IPS DF 4.7 (cell line): ENCODE data around the gene TCF7L1.

Experiments
- DNase-seq: peaks from one replicate; pipeline ENCODE4 v3.0.0-alpha.2; 2013; ENCODE audit warnings: low spot score; ENCODE audit errors: extremely low read depth

Gene TCF7L1

DNA sequence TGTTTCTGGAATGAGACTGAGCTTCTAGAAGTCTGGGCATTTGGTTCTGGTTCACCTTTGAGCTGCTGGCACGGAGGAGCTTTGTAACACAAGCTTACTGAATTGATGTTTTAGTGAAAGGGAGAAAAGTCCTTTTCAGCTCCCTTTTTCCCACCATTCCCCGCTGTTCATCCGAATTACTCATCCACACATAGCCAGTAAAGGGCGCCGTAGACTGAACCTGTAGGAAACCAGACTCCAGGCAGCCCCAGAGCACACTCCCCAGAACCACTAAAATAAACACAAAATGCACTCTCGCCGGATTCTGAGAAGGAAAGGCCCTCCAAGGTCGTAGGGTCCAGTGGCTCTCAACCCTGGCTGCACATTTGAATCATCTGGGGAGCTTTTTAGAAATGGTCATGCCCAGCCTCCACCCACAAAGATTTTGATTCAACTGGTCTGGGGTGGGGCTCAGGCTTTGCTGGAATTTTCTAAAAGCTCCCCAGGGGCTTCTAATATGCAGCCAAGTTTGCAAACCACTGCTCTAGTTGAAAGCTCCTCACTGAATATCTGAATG lies 29.6 kb downstream of the TCF7L1 start:
- no peak for DNase-seq

GRCh38 chr2:85163675-85164074 lies 30.5 kb downstream of the TCF7L1 start:
- no peak for DNase-seq

- no peak for DNase-seq
These were observed 31.0 kb downstream of the TCF7L1 start for GRCh38 chr2:85164145-85164569.

- DNase-seq: no peak
These were observed 32.0 kb downstream of the TCF7L1 start for GRCh38 chr2:85165088-85165690.

DNA sequence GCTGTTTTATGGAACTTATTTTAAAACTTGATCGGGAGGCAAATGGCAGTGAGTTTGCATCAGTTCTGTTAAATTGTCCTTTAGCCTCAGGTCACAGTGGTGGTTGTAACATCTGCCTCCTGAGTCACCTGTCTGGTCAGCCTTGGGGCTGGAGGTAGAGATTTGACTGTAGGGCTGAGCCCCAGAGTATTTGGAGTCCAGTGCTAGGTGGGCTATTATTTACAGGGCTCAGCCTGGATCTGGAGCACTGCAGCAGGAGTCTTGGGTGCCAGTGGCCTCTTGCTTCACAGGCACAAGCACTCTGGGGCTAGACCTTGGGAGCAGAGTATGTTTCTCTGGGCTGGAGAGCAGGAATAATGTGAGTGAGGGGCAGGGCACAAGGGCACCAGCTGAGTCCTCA lies 32.8 kb downstream of the TCF7L1 start:
- DNase-seq: no peak

DNA sequence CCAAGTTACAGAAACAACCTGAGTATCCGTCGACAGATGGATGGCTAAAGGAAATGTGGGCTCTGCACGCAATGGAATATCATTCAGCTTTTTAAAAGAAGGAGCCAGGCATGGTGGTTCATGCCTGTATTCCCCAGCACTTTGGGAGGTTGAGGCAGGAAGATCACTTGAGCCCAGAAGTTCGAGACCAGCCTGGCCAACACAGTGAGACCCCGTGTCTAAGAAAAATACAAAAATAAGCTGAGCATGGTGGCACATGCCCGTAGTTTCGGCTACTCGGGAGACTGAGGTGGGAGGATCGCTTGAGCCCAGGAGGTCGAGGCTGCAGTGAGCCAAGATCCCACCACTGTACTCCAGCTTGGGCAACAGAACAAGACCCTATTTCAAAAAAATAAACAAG lies 34.3 kb downstream of the TCF7L1 start:
- no peak for DNase-seq

- no peak for DNase-seq
These were observed 35.8 kb downstream of the TCF7L1 start for GRCh38 chr2:85168942-85169341.

GRCh38 chr2:85169581-85169980 lies 36.4 kb downstream of the TCF7L1 start:
- DNase-seq: no peak

GRCh38 chr2:85170938-85171475 lies 37.8 kb downstream of the TCF7L1 start:
- no peak for DNase-seq

DNA sequence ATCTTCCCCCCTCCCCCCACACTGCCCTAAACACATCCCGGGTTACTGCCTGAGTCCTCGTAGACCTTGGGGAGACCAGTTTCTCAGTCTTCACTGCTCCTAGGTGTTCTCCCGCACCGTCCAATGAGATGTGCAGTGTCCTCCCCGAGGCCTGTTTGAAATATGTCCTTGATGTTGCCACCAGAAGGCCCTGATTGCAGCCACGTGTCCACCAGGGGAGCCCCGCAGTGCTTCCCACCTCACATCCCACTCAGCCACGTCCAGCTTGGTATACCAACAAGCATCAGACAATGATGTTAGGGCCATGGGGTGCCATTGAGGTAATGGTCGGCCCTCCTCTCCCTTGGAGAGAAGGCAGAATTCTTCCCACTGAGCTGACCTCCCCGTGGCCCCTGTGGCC lies 38.7 kb downstream of the TCF7L1 start:
- no peak for DNase-seq

DNA sequence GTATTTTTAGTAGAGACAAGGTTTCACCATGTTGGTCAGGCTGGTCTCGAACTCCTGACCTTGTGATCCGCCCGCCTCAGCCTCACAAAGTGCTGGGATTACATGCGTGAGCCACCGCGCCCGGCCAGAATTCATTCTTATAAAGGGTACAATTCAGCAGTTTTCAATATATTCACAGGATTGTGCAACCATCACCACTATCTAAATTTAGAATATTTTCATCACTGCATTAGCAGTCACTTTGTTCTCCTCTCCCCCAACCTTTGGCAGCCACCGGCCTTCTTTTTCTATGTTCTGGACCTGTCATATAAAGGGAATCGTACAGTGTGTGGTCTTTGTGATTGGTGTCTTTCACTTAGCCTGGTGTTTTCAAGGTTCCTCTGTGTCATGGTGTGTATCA lies 40.7 kb downstream of the TCF7L1 start:
- DNase-seq: no peak

GRCh38 chr2:85174943-85175342 lies 41.8 kb downstream of the TCF7L1 start:
- DNase-seq: no peak

DNA sequence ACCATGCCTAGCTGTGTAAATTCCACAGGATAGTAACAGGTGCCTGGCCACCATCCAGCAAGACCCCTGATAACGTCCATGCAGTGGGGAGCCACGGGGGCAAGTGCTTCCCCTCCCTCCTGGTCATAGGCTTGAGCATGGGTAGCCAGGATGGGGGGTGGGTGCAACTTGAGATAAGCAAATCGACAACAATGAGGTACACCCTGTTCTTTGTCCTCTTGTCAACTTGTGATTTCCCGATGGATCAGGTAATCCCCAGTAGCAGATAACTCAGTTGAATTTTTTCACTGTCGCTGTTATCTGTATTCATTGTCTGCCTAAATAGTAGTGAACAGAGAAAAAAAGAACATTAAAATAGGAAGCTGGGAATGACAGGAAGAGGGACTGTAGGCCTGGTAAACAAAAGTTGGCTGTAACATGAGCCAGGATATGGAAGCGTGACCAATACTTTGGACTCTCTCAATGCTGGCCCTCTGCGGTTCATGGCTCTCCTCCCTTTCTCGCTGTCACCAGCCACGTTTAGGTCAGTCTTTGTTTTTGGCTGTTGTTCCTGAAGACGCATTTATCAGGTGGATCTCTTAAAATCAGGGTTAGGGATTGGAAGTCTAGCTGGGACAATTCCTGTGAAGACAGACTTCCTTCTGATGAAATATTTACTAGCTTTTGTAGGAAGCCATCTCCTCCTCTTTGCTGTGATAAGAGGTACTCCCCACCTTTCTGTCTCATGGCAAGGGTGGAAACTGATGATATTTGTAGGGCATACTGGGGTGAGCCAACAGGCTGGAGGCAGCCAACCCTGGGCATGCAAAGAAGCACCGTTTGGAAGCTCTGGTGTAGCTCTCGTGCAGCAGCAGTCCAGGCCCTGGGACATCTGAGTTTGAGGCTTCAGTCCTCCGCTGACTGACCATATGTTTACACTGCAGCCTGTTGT lies 42.4 kb downstream of the TCF7L1 start:
- no peak for DNase-seq

- no peak for DNase-seq
These were observed 44.0 kb downstream of the TCF7L1 start for GRCh38 chr2:85177031-85177824.

GRCh38 chr2:85178154-85178553 lies 45.0 kb downstream of the TCF7L1 start:
- no peak for DNase-seq

GRCh38 chr2:85178980-85179411 lies 45.8 kb downstream of the TCF7L1 start:
- DNase-seq: no peak

GRCh38 chr2:85179541-85179940 lies 46.3 kb downstream of the TCF7L1 start:
- no peak for DNase-seq

DNA sequence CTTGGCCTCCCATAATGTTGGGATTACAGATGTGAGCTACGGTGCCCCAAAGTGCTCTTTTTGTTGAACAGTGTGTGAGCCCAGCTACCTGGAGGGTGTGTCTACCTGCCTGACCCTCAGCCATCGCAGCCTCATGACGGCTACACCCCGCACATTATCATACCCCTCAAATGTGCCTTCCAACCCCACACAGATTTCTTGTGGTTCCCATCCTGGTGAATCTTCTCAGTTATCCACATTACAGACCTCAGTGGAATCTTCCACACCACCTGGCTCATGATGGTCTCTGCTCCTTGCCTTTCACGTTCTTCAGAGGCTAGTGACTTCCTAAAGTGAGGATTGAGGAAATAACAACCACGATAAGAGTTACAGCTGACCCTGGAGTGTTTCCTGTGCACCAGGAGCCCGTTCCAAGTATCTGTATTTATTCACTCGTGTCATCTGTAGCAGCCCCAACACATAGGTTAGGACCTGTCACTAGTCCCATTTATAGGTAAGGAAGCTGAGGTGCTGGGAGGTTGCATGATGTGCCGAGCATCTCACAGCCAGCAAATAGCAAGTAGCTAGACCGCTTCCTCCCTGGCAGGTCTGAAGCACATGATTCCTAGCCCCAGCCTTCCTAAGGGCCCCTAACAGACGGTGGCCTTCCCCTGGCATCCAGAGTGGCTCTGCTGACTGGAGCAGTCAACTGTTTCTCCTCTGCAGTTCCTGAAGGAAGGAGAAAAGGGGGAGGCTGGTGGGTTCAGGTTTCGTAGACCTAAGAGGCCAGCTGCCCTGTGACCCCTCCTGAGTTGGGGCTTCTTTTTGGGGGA lies 47.3 kb downstream of the TCF7L1 start:
- DNase-seq: no peak

DNA sequence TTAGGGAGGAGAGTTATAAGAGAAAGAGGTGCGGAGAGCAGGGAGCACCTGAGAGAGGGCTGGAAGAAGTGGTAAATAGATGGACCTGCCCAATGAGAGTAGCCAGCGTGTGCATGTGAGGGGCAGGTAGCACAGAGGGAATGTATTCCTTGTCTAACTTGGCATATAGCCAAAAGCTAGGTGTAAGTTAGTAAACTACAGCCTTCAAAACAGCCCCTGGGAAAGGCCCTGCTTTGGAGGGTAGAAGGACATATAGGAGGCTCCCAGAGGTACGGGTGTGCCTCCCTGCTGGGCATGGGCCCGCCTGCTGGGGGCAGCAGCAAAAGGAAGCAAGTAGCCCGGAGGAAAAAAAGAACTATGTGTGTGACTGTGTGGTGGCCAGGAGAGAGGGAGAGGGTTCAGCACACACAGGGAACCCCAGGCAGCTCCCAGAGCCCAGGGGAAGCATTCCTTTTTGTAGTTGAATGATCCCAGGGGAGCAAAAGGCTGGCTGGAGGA lies 48.0 kb downstream of the TCF7L1 start:
- DNase-seq: no peak

DNA sequence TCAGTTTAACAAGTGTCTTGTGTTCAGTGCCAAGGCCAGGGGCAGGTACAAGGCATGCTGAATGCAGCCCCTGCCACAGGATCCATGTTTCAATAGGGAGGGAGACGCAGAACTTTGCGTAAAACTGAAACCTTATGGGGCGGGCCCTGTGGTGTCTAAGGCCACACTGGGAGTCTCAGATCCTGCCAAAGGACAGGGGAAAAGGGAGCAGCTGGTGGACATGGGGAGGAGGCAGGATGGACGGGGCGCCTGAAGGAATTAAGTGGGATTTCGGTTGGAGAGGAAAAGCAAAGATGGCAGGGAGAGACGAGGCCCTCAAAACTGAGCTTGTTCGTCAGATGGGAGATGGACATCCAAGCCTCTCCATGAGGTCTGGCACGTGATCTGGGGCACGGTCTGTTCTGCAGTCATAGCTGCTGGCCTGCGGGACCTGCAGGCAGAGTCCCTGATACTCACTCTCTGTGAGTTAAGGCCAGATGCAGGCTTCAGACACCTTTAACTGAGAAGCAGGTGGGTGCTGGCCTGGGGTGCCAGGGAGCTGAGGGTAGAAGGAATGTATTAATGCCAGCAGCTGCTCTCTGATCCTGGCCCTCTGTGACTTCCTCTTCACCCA lies 48.8 kb downstream of the TCF7L1 start:
- no peak for DNase-seq
